HG02610 (cell line): Measurements from ENCODE around the gene PIGN.

Source experiments
- ATAC-seq: cut with Tn5 transposase; IDR thresholded peaks from one replicate; pipeline ENCODE4 v1.9.1; 2021; ENCODE audit warnings: mild to moderate bottlenecking, moderate library complexity; ENCODE audit not compliant: unreplicated experiment

PIGN gene

GRCh38 chr18:62018034-62018758 lies 168.7 kb downstream of the PIGN start:
- no peak for ATAC-seq

GRCh38 chr18:62017618-62018017 lies 169.2 kb downstream of the PIGN start:
- ATAC-seq, result no peak

GRCh38 chr18:62011416-62011815 lies 175.4 kb downstream of the PIGN start:
- no peak for ATAC-seq

- no peak for ATAC-seq
These were observed 177.3 kb downstream of the PIGN start for GRCh38 chr18:62009521-62009920.

- no peak for ATAC-seq
These were observed 185.5 kb downstream of the PIGN start for GRCh38 chr18:62001396-62001795.

GRCh38 chr18:61998957-61999356 lies 187.9 kb downstream of the PIGN start:
- no peak for ATAC-seq

GRCh38 chr18:61998335-61998734 lies 188.5 kb downstream of the PIGN start:
- no peak for ATAC-seq

GRCh38 chr18:61995618-61996017 lies 191.2 kb downstream of the PIGN start:
- no peak for ATAC-seq

GRCh38 chr18:61993831-61994230 lies 193.0 kb downstream of the PIGN start:
- no peak for ATAC-seq

GRCh38 chr18:61992923-61993322 lies 193.9 kb downstream of the PIGN start:
- no peak for ATAC-seq

- no peak for ATAC-seq
These were observed 194.6 kb downstream of the PIGN start for GRCh38 chr18:61992285-61992684.

GRCh38 chr18:61991836-61992235 lies 195.0 kb downstream of the PIGN start:
- ATAC-seq, result no peak

- no peak for ATAC-seq
These were observed 195.7 kb downstream of the PIGN start for GRCh38 chr18:61991201-61991600.
